ENCODE data around the gene C9orf85.
"Not testable (repeated sequence)": the region's sequence is repeated elsewhere in the genome, so short reads cannot be mapped to it uniquely, and the experiment has no call there.

C9orf85 gene

DNA sequence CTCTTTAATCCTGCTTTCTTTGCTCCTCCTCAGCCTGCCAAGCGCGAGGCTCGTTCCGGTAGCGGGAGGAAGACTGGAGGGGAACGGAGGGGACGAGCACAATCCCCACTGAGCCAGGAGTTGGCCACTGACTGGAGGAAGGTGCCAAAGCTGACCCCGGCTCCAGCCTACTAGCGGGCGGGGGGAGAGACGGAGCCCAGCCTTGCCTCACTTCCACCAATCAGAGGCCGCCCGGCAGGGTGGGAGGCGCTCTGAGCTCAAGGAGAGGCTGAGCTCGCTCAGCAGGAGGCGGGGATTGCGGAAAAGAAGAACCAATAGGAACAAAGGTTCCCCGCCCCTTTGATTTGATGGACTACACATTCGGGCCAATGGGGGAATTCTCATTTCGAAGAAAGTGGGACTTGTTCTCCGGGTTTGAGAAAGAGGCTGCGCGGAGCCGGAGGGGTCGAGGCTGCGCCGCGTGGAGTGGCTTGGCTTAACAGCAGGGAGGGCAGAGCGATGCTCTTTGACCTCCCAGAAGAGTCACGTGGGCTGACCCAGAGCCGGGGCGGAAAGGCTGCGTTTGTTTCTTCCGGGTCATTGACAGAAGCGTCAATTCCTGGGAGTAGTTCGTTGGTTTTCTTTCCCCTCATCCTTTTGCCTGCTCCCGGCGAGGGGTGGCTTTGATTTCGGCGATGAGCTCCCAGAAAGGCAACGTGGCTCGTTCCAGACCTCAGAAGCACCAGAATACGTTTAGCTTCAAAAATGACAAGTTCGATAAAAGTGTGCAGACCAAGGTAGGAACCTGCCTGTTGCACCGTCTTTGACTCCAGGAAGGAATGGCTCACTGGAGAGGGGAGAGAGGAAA is at the start of gene C9orf85, which contains the start of gene ABHD17B:
C9orf85 (plus strand) TSS at position 579 of the 847 bp plus-strand sequence; CDS start at position 675, 96 bp downstream.
ABHD17B (minus strand) TSS at position 133 of the 847 bp plus-strand sequence. CDS start 36,113 bp downstream, outside the sequence.
- peak; percentile 98 for DNase-seq

- DNase-seq: no peak
These were observed 47.8 kb upstream of the C9orf85 start for GRCh38 chr9:71863631-71864030.

DNA sequence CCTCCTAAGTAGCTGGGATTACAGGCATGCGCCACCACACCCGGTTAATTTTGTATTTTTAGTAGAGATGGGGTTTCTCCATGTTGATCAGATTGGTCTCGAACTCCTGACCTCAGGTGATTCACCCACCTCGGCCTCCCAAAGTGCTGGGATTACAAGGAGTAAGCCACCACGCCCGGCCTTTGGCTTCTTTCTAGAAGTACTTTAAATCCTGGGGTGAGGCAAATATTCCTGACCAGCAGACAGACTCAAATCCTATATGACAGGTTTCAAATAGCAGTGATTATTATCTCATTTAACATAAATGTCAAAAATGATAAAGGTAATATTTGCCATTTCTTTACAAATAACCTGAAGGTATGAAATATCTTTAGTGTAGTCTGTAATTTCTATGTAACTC is 36.1 kb upstream of the C9orf85 start:
- DNase-seq: no peak

DNA sequence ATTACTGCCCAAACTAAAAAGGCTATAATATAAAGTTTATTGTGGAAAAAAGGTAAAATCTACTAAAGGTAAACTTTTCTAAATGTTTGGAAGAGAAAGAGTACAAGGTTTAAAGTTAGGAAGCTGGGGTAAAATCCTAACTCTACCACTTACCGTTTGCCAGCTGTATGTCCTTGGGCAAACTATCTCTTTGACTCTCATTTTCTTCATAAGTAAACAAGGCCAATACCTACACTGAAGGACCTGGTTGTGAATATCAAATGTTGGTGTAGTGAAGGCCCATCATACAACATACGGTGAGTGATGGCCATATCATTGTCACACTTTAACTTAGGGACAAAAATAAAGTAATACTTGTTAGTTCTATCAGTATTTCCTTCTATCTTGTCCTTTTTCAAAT is 35.3 kb upstream of the C9orf85 start:
- DNase-seq: no peak

- DNase-seq: no peak
These were observed 34.6 kb upstream of the C9orf85 start for GRCh38 chr9:71876829-71877228.

- DNase-seq: no peak
These were observed 32.8 kb upstream of the C9orf85 start for GRCh38 chr9:71878327-71879274.

DNA sequence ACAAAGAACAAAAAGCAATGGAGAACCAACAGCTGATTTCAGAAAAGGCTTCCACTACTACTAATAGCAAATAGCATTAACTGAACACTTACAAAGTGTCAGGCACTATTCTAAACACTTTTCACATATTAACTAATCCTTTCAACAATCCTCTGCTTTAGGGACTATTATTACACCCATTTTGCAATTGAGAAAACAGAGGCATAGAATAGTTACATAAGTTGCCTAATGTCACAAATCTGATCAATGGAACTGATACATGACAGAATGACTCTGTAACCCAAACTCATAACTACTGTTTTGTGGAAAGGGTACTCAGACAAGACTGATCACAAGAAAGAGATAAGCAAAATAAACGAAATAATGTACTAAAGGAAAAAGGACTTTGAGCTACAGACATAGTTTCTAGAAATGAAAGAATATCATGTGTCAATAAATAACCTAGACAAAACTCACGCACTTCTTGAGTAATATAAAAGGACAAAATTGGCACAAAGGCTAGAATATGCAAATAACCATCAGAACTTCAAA is 31.7 kb upstream of the C9orf85 start:
- no peak for DNase-seq

DNA sequence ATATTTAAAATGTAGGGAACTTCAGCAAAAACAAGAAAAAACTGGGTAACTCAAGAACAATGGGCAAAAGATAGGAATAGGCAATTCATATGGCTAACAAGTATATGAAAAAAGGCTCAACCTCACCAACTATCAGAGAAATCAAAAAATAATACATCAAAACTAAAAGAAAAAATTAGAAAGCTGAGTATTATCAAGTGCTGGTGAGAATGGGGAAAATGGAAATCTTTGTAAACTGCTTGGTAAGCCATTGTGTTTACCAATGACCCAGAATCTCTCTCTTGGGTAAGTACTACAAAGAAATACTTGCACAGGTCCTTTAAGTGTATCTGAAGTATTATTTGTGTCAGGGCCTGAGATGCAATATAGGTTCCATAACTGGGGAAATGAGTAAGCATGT is 27.4 kb upstream of the C9orf85 start:
- DNase-seq: no peak

DNA sequence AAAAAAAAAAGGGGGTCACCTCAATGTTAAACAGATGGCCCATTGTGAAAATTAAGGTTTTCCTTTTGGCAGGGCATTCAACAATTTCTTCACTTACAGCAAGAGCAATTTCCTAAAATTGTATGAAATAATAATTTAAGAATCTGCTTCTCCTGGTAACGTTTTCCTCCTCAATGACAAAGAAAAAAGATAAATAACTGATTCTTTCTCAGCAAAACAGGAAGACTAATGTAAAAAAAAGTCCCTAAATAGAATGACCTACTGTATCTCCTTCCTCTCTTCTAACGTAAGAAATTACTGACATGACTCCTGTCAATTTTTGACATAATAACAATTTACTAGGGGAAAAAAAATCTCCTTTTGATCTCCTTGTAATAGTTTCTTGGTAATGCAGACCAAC is 26.0 kb upstream of the C9orf85 start:
- DNase-seq: no peak

DNA sequence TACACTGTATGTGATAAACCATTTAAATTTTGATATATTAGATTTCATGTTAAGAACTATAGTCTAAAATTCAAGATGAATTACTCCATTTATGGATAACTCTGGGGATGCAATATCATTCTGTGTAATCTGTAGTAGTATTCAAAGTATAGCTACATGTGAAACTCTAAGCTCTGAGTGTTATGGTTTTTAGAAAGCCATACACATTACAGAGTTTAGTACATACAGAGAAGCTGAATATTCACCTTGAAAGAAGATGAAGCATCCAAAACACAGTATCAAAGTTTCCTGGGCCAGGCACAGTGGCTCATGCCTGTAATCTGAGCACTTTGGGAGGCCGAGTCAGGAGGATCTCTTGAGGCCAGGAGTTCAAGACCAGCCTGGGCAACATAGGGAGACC is 25.4 kb upstream of the C9orf85 start:
- no peak for DNase-seq

DNA sequence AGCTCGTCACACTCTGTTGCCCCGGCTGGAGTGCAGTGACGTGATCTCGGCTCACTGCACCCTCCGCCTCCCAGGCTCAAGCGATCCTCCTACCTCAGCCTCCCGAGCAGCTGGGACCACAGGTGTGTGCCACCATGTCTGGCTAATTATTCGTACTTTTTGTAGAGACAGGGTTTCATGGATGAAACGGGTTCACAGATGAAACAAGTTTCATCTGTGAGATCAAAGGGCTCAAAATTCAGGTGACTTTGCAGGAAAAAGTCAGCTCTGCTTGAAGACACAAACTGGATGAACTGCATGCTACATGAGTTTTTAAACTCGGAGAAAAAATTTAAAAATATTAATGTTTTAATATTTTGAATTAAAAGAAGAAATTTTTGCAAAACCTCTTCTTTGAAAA is 24.9 kb upstream of the C9orf85 start:
- DNase-seq: no peak

DNA sequence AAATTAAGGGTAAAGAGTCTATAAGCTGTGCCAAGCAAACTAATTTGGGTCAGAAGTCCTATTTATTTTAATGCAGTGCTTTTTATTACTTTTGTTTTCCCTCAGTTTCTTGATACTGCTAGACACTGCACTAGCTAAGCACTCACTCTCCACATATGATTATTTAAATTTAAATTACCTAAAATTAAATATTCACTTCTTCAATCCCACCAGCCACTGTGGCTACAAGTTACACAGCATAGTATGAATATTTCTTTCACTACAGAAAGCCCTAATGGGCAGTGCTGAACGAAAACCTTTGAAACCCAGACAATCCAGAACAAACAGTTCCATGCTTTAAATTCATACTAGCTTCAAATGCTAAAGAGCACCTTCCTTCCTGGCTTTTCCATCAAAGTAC is 24.1 kb upstream of the C9orf85 start:
- no peak for DNase-seq

DNA sequence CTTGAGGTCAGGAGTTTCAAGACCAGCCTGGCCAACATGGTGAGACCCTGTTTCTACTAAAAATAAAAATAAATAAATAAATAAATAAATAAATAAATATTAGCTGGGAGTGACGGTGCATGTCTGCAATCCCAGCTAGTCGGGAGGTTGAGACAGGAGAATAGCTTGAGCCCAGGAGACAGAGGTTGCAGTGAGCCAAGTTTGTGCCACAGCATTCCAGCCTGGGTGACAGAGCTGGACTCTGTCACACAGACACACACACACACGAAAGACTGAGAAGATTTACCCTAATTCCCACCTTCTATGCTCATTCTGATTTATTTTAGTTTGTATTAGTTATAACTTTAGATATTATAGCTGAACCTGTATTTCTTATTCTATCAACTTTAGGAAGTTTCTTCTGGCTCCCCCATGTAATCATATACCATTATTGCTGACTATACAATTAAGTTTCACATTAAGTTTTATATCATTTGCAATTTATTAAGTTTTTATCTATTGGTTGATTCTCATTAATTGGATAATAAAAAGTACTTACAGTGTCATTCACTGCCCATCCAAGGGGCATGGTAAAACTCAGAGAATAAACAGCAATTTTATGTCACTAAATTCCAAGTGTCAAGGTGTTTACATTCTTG is 21.3 kb upstream of the C9orf85 start:
- no peak for DNase-seq

- DNase-seq: no peak
These were observed 19.8 kb upstream of the C9orf85 start for GRCh38 chr9:71891557-71892189.

DNA sequence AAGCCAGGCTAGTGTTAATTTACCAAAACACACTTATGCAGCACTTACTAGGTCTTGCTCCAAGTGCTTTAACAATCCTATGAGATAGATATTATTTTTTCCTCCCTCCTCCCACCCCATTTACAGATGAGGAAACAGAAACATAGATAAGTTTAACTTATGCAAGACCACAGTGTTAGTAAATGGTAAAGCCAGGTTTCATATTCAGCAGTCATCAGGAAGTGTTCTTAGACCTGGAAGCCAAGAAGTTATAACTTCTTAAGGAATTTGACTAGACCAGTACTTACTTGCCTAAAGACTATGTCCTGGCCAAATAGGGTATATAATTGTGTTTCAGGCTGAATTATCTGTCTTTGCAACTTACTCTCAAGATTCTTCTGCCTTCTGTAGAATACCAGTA is 16.3 kb upstream of the C9orf85 start:
- no peak for DNase-seq

DNA sequence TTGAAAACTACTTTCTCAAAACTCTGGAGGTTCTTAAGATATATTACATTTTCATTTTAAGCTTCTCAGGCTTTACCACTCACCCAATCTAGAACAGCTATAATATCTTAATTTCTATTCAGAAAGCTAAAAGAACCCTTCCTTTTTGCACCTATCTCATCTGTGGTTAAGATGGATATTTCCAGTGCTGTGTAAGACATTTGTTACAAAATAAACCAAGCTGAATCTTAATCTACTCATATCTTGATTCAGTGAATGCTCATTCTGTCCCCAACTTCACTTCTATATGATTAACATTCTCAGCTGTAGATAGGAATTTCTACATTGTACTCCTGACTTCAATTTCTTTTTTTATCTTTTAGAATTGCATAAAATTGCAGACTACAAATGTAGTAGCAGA is 15.5 kb upstream of the C9orf85 start:
- no peak for DNase-seq

DNA sequence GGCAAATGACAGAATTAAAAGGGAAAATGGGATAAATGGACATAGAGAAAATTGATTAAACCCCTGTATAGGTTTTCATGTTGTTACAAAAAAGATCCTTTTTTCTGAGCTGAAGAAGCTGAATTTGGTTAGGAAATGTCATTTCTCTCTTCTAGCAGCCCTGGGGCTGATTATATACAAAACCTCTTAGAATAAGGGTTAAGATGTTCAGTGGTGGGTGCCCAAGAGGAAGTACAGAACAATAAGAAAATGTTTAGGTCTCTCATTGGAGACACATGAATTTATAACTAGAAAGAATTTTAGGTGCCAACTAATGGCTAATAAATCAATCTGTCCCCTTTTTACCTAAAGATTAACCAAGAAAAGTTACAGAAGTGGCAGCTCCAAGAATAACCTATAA is 14.7 kb upstream of the C9orf85 start:
- no peak for DNase-seq

- DNase-seq: no peak
These were observed 13.9 kb upstream of the C9orf85 start for GRCh38 chr9:71897577-71897976.

DNA sequence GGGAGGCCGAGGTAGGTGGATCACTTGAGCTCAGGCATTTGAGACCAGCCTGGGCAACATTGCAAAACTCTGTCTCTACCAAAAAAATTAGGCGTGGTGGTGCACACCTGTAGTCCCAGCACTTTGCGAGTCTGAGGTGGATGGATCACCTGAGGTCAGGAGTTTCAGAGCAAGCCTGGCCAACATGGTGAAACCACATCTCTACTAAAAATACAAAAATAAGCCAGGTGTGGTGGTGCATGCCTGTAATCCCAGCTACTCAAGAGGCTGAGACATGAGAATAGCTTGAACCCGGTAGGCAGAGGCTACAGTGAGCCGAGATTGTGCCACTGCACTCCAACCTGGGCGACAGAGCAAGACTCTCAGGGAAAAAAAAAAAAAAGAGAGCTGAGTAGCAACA is 12.7 kb upstream of the C9orf85 start:
- DNase-seq: not testable (repeated sequence)

GRCh38 chr9:71901695-71902597 is 9.5 kb upstream of the C9orf85 start:
- DNase-seq: no peak

- DNase-seq: no peak
These were observed 7.4 kb upstream of the C9orf85 start for GRCh38 chr9:71904076-71904475.

Data from DMS 273 treated with DMSO at 0.1 percent for 48 hours (cell line).